ENCODE data around the gene VAPA. TPM values are rescaled to one million over a fixed set of nuclear protein-coding genes. Genes with fewer than 3 reads are reported as not detected.
A peak's percentile ranks its signal among the peaks of the same experiment; 100 is the strongest.

VAPA gene
- total and polyA plus RNA-seq, 9 of the 15 experiments (the other 6 are each of a cell fraction or from before 2014, with no cell fraction given): 219 to 902 (median 526) TPM

DNA sequence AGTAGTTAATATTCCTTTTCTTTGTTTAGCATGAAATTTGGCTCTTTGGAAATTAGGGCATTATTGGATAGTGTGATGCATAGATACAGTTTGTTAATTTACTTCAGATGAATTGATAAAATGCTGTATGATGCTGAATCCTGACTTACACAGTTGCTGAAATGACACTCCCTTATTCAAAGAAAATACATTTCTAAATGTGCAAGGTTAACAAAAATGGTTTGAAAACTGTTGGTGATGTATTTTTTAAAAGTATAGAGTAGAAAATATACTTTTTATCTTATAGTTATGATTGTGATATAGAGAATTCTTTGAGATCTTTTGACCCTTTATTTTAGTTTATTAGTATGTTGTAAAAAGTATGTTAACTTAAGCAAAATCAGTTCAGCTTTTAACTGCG lies 27.8 kb downstream of the VAPA start (continued):
- TF ChIP-seq THAP12 (CRISPR knock-in tag; IDR thresholded peaks at IDR 0.05) (no peak), MEIS2 (IDR thresholded peaks at IDR 0.05; ENCODE audit: partially characterized antibody) (no peak), MAFK (IDR thresholded peaks at IDR 0.05; ENCODE audit: low read length) (peak; percentile 35; the same call in 1 of the 2 replicates), SIRT6 (IDR thresholded peaks at IDR 0.05; ENCODE audit: low read depth, low read length) (no peak), ZNF449 (CRISPR knock-in tag; IDR thresholded peaks at IDR 0.05) (no peak), SUPT5H (IDR thresholded peaks at IDR 0.05) (0 out of 2 replicates have a peak, but pooled peaks have one; percentile 23), FOXK1 (CRISPR knock-in tag; IDR thresholded peaks at IDR 0.05; ENCODE audit: borderline replicate concordance) (no peak), EWSR1 (IDR thresholded peaks at IDR 0.05; ENCODE audit: borderline replicate concordance, low read depth, partially characterized antibody) (no peak), ZNF589 (CRISPR knock-in tag; IDR thresholded peaks at IDR 0.05; ENCODE audit: low read depth) (no peak), ELK3 (CRISPR knock-in tag; IDR thresholded peaks at IDR 0.05) (no peak), MAFF (IDR thresholded peaks at IDR 0.05; ENCODE audit: low read length) (peak; percentile 34; the same call in 1 of the 2 replicates), SMARCE1 (IDR thresholded peaks at IDR 0.05) (no peak), FOSL1 (tag; conservative IDR thresholded peaks at IDR 0.05) (no peak), FUS (optimal IDR thresholded peaks at IDR 0.05; ENCODE audit: low read depth, low read length) (no peak), NR2C1 (IDR thresholded peaks at IDR 0.05) (no peak), NR2C1 (tag; IDR thresholded peaks at IDR 0.05) (no peak), CBFB (CRISPR knock-in tag; IDR thresholded peaks at IDR 0.05) (no peak), ZFX (CRISPR knock-in tag; IDR thresholded peaks at IDR 0.05) (no peak), KHSRP (IDR thresholded peaks at IDR 0.05) (peak; percentile 16), U2AF1 (optimal IDR thresholded peaks at IDR 0.05; ENCODE audit: low read depth, low read length) (peak; percentile 4), POLR2G (IDR thresholded peaks at IDR 0.05; ENCODE audit: low read depth, low read length) (no peak), C11orf30 (IDR thresholded peaks at IDR 0.05; ENCODE audit: low read depth) (peak; percentile 67; the same call in 1 of the 2 replicates), NFIX (CRISPR knock-in tag; IDR thresholded peaks at IDR 0.05; ENCODE audit: low read depth) (no peak)
- TF ChIP-seq, protein P1, sequence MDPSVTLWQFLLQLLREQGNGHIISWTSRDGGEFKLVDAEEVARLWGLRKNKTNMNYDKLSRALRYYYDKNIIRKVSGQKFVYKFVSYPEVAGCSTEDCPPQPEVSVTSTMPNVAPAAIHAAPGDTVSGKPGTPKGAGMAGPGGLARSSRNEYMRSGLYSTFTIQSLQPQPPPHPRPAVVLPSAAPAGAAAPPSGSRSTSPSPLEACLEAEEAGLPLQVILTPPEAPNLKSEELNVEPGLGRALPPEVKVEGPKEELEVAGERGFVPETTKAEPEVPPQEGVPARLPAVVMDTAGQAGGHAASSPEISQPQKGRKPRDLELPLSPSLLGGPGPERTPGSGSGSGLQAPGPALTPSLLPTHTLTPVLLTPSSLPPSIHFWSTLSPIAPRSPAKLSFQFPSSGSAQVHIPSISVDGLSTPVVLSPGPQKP (CRISPR knock-in tag; IDR thresholded peaks at IDR 0.05): no peak
